Common myeloid progenitor, CD34-positive (primary cell): Measurements from ENCODE around the gene SCN1B.

Experiments
- CTCF ChIA-PET: fragments of 350-600 bp; sonication (Branson Sonifier 250); formaldehyde crosslinking; loops from one replicate; lab custom pipeline; 2021; ENCODE audit warnings: antibody characterized with exemption; lab: Charles Lee
- POLR2A ChIA-PET: fragments of 350-600 bp; sonication (Branson Sonifier 250); formaldehyde crosslinking; loops from one replicate; lab custom pipeline; 2021; ENCODE audit warnings: antibody characterized with exemption; lab: Charles Lee
- DNase-seq, 3 donors: peaks; one replicate each; pipeline versions ENCODE4 v3.0.0 to v3.0.0-alpha.2; 2013
- H3K27ac ChIP-seq, 2 experiments: 1 replicate in 1 of 2; 2 replicates in 1 of 2; pipeline ENCODE4 v1.7.0; 2013; ENCODE audit warnings: inconsistent platforms in 2 of 2, low read length in 2 of 2, mild to moderate bottlenecking in 2 of 2, low read depth in 1 of 2, moderate library complexity in 1 of 2; ENCODE audit not compliant: severe bottlenecking in 2 of 2, insufficient read depth in 1 of 2, poor library complexity in 1 of 2
- H3K27me3 ChIP-seq, 5 experiments: replicated peaks in 2 of 5; 1 replicate in 3 of 5; 2 replicates in 2 of 5; pipeline versions ENCODE4 v1.6.1 to v1.7.0; 2013; ENCODE audit warnings: low read length in 4 of 5, mild to moderate bottlenecking in 2 of 5, moderate library complexity in 2 of 5, inconsistent platforms in 1 of 5; ENCODE audit not compliant: insufficient read depth in 5 of 5, control insufficient read depth in 4 of 5
- H3K36me3 ChIP-seq, 4 experiments: 1 replicate in 2 of 4; 2 replicates in 2 of 4; pipeline versions ENCODE4 v1.6.1 to v1.7.0; 2013; ENCODE audit warnings: low read length in 3 of 4, control low read depth in 1 of 4, mild to moderate bottlenecking in 1 of 4; ENCODE audit not compliant: control insufficient read depth in 4 of 4, insufficient read depth in 4 of 4
- H3K4me1 ChIP-seq, 4 experiments: 1 replicate in 3 of 4; 2 replicates in 1 of 4; pipeline versions ENCODE4 v1.6.1 to v1.7.1; 2013; ENCODE audit warnings: low read length in 3 of 4, mild to moderate bottlenecking in 3 of 4, control low read depth in 1 of 4, inconsistent platforms in 1 of 4, moderate library complexity in 1 of 4; ENCODE audit not compliant: control insufficient read depth in 4 of 4, insufficient read depth in 4 of 4; ENCODE audit errors: control extremely low read depth in 1 of 4
- H3K4me3 ChIP-seq, 7 experiments: 1 replicate in 4 of 7; 2 replicates in 3 of 7; pipeline versions ENCODE4 v1.5.1 to v1.7.0; 2013; ENCODE audit warnings: mild to moderate bottlenecking in 7 of 7, low read length in 6 of 7, moderate library complexity in 6 of 7, inconsistent platforms in 2 of 7, low read depth in 2 of 7, control low read depth in 1 of 7; ENCODE audit not compliant: insufficient read depth in 4 of 7, control insufficient read depth in 1 of 7; ENCODE audit errors: extremely low read depth in 1 of 7
- H3K9me3 ChIP-seq, 5 experiments: 1 replicate in 4 of 5; 2 replicates in 1 of 5; pipeline versions ENCODE4 v1.6.1 to v1.7.1; 2013; ENCODE audit warnings: low read length in 4 of 5, mild to moderate bottlenecking in 2 of 5, inconsistent platforms in 1 of 5, low read depth in 1 of 5, moderate library complexity in 1 of 5; ENCODE audit not compliant: control insufficient read depth in 4 of 5, insufficient read depth in 2 of 5; ENCODE audit errors: control extremely low read depth in 1 of 5
- WGBS: methylation state at CpG from one replicate; pipeline ENCODE4 v1.1.5; 2013; ENCODE audit not compliant: insufficient coverage; 5-methylcytosine and 5-hydroxymethylcytosine counted together

The SCN1B gene

GRCh38 chr19:35079826-35080225 is 49.6 kb downstream of the SCN1B start:
- no peaks in the 10 kb centered on the region for H3K36me3 ChIP-seq
- H3K9me3 ChIP-seq: no peaks in the 10 kb centered on the region
- peaks cover 0 to 8% (median 2%) of the 10 kb centered on the region in 4 experiments for H3K4me1 ChIP-seq
- H3K27ac ChIP-seq: no peak overlapping the region
- ChIA-PET CTCF (interaction anchor here (0.9 to 1.5 kb wide), 2 partner anchors 21 to 25 kb away, joined by 3 to 4 read pairs; no protein-coding TSS in a partner anchor), POLR2A (no interaction called here)
- H3K27me3 ChIP-seq: no peaks in the 10 kb centered on the region
- peak in 1 of 3 donors; percentile 6 for DNase-seq
- H3K4me3 ChIP-seq: no peak overlapping the region
- WGBS: 85% methylated on average over 12 of the region's 14 CpGs

- CTCF ChIA-PET: interaction anchor here (0.5 to 1.4 kb wide), 6 partner anchors 11 to 38 kb away, joined by 3 to 5 read pairs (median 3); partner anchors contain the start of gene FXYD3
- peaks cover 0 to 11% (median 2%) of the 10 kb centered on the region in 4 experiments for H3K4me1 ChIP-seq
- H3K27ac ChIP-seq: no peak overlapping the region
- H3K36me3 ChIP-seq: no peaks in the 10 kb centered on the region
- POLR2A ChIA-PET: no interaction called here
- 92% methylated on average over 16 of the region's 16 CpGs for WGBS
- no peak overlapping the region for H3K4me3 ChIP-seq
- DNase-seq: no peak
- no peaks in the 10 kb centered on the region for H3K9me3 ChIP-seq
- no peaks in the 10 kb centered on the region for H3K27me3 ChIP-seq
Measured at GRCh38 chr19:35080613-35081170, 50.4 kb downstream of the SCN1B start.

GRCh38 chr19:35081201-35081600 is 50.9 kb downstream of the SCN1B start:
- H3K27me3 ChIP-seq: no peaks in the 10 kb centered on the region
- no peaks in the 10 kb centered on the region for H3K9me3 ChIP-seq
- POLR2A ChIA-PET: no interaction called here
- H3K36me3 ChIP-seq: no peaks in the 10 kb centered on the region
- CTCF ChIA-PET: interaction anchor here (0.5 to 1.8 kb wide), 6 partner anchors 10 to 37 kb away, joined by 3 to 5 read pairs (median 4); partner anchors contain the start of gene FXYD3
- WGBS: 99% methylated on average over 6 of the region's 6 CpGs
- no peak for DNase-seq
- peaks cover 0 to 11% (median 2%) of the 10 kb centered on the region in 4 experiments for H3K4me1 ChIP-seq
- H3K27ac ChIP-seq: no peak overlapping the region
- H3K4me3 ChIP-seq: no peak overlapping the region

- peaks cover 0 to 7% (median 1%) of the 10 kb centered on the region in 4 experiments for H3K4me1 ChIP-seq
- POLR2A ChIA-PET: no interaction called here
- H3K36me3 ChIP-seq: no peaks in the 10 kb centered on the region
- no peak overlapping the region for H3K27ac ChIP-seq
- no peak for DNase-seq
- no peaks in the 10 kb centered on the region for H3K9me3 ChIP-seq
- CTCF ChIA-PET: interaction anchor here (1.0 to 1.8 kb wide), 3 partner anchors 17 to 24 kb away, joined by 3 to 4 read pairs (median 4); no protein-coding TSS in a partner anchor
- H3K4me3 ChIP-seq: no peak overlapping the region
- H3K27me3 ChIP-seq: no peaks in the 10 kb centered on the region
- WGBS: 94% methylated on average over 15 of the region's 15 CpGs
Measured at GRCh38 chr19:35083691-35084508, 53.6 kb downstream of the SCN1B start.

- Histone ChIP-seq H3K4me1 (peaks cover 0 to 7% (median 1%) of the 10 kb centered on the region in 4 experiments), H3K36me3 (no peaks in the 10 kb centered on the region), H3K4me3 (no peak overlapping the region), H3K9me3 (no peaks in the 10 kb centered on the region), H3K27me3 (no peaks in the 10 kb centered on the region), H3K27ac (no peak overlapping the region)
- WGBS: 96% methylated on average over 3 of the region's 3 CpGs
- CTCF ChIA-PET: interaction anchor here (0.8 to 1.8 kb wide), 2 partner anchors 17 to 23 kb away, joined by 3 to 4 read pairs; no protein-coding TSS in a partner anchor
- POLR2A ChIA-PET: no interaction called here
- DNase-seq: no peak
Measured at GRCh38 chr19:35084509-35084762, 54.2 kb downstream of the SCN1B start.

- Histone ChIP-seq H3K36me3 (no peaks in the 10 kb centered on the region), H3K4me1 (peaks cover 0 to 12% (median 7%) of the 10 kb centered on the region in 4 experiments), H3K9me3 (no peaks in the 10 kb centered on the region), H3K27ac (no peak overlapping the region), H3K27me3 (peaks cover 0 to 2% (median 0%) of the 10 kb centered on the region in 5 experiments), H3K4me3 (no peak overlapping the region)
- peak in 1 of 3 donors; percentile 13 for DNase-seq
- ChIA-PET CTCF (interaction anchor here (0.6 to 2.5 kb wide), 10 partner anchors 13 to 38 kb away, joined by 3 to 11 read pairs (median 4); no protein-coding TSS in a partner anchor), POLR2A (no interaction called here)
- 56% methylated on average over 5 of the region's 6 CpGs for WGBS
Measured at GRCh38 chr19:35085947-35086346, 55.7 kb downstream of the SCN1B start.

GRCh38 chr19:35086455-35086854 is 56.2 kb downstream of the SCN1B start:
- Histone ChIP-seq H3K27ac (no peak overlapping the region), H3K9me3 (no peaks in the 10 kb centered on the region), H3K4me1 (peaks cover 0 to 13% (median 8%) of the 10 kb centered on the region in 4 experiments), H3K4me3 (no peak overlapping the region), H3K27me3 (peaks cover 0 to 2% (median 0%) of the 10 kb centered on the region in 5 experiments), H3K36me3 (no peaks in the 10 kb centered on the region)
- DNase-seq: no peak
- 90% methylated on average over 8 of the region's 8 CpGs for WGBS
- POLR2A ChIA-PET: no interaction called here
- CTCF ChIA-PET: interaction anchor here (0.8 to 2.5 kb wide), 10 partner anchors 12 to 38 kb away, joined by 3 to 11 read pairs (median 3); no protein-coding TSS in a partner anchor
